Hepatocyte (in vitro differentiated cells): ENCODE measurements around the gene ADAM8.

Experiments
- CTCF ChIP-seq: fragments of 200-600 bp; sonication (generic); IDR thresholded peaks from 2 replicates; pipeline ENCODE4 v1.5.1; 2016; ENCODE audit warnings: antibody characterized with exemption, mild to moderate bottlenecking; ENCODE audit not compliant: poor library complexity
- EZH2 ChIP-seq: fragments of 200-600 bp; sonication (generic); IDR thresholded peaks from 2 replicates; pipeline ENCODE4 v1.6.1; 2016; ENCODE audit warnings: antibody characterized with exemption, mild to moderate bottlenecking, borderline replicate concordance

GRCh38 chr10:133215586-133215985, 61.1 kb downstream of the ADAM8 start:
- TF ChIP-seq CTCF (no peak), EZH2 (no peak)
